Measurements from ENCODE around the gene ACVR1B.
A peak's percentile ranks its signal among the peaks of the same experiment; 100 is the strongest.

ACVR1B gene

GRCh38 chr12:51917746-51918453, 33.6 kb upstream of the ACVR1B start:
- no peak for DNase-seq

- no peak for DNase-seq
Measured at GRCh38 chr12:51920046-51920445, 31.5 kb upstream of the ACVR1B start.

DNA sequence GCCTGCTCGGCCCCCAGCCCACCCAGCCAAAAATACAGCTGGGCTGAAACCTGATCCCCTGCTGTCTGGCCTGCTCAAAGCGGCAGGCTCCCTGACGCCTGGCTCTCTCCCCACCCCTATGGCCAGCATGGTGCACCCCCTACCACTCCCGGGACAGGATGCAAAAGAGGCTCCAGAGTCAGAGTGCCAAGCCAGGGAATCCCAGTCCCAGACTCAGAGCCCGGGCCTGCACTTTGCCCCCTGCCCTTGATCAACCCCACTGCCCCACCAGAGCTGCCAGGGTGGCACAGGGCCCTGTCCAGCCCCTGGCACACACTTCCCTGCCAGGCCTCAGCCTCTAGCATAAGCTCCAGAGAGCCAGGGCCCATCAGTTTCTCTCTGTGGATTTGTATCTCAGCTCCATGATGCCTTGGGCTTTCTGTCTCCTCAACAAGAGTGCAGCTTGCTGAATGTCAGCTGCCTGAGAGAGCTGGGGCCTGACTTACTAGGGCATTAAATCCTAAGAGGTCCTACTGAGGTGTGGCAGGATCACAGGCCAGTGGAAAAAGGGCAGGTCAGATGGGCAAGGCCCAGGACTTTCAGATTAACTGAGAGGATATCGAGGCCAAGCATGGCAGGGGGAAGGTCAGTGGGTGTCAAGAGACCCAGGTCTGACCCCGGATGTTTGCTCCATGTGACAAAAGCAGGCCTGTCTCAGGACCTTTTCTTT, 30.3 kb upstream of the ACVR1B start:
- no peak for DNase-seq

DNA sequence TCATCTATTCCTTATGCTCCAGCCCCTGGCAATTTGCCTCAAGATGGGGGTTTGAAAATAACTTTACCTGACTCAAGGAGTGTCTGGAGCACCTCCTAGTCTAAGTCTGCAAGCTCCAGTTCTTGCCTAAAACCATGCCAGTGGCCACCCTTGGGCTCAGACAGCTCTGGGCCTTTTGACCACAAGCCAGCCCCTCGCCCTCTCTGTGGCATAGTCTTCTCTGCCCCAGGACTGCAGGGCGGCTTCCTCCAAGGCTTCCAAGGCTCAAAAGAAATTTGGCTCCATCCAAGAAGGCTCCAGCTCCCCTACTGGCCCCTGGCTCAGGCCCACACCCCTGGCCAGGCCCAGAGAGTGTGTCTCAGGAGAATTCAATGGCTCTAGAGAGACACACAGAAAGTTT, 29.4 kb upstream of the ACVR1B start:
- no peak for DNase-seq

- no peak for DNase-seq
Measured at GRCh38 chr12:51922762-51923505, 28.6 kb upstream of the ACVR1B start.

DNA sequence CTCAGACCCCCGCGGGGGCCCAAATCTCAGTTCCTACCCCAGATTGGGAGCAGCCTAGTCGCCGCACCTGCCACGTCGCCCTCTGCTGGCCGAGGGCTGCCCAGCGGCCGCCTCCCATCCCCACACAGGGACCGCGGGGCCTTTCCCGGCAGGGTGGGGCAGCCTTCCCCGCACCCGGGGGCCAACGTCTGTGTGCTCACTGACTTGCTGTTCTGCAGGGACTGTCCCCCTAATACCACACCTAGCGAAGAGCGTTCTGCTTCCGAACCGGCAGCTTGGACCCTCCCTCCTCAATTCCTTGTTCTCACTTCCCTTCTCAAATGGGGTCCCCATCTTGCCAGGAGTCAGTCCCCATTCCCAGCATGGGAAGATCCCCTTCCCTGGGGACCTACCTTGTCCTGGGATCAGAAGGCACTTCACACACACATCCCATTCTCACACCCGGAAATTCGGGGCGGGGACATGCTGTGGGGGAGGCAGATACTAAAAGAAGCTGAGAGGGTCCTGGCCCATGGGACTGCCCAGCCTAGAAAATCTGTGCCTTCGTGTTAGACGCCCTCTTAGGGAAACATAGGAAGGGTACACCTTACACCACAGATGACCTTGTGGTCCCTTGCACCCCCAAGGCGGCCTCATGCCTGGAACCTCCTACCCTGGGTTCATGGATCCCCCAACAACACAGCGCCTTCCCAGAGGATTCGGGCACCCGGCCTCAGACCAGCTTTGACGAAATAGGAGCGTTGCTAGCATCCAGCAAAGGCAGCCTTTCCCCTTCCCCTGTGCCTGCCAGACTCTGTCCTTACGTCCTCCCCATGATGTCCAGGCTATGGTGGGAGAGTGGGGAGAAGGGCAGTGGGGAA, 27.8 kb upstream of the ACVR1B start:
- peak; percentile 67 to 73 for DNase-seq

- no peak for DNase-seq
Measured at GRCh38 chr12:51924551-51925319, 26.8 kb upstream of the ACVR1B start.

DNA sequence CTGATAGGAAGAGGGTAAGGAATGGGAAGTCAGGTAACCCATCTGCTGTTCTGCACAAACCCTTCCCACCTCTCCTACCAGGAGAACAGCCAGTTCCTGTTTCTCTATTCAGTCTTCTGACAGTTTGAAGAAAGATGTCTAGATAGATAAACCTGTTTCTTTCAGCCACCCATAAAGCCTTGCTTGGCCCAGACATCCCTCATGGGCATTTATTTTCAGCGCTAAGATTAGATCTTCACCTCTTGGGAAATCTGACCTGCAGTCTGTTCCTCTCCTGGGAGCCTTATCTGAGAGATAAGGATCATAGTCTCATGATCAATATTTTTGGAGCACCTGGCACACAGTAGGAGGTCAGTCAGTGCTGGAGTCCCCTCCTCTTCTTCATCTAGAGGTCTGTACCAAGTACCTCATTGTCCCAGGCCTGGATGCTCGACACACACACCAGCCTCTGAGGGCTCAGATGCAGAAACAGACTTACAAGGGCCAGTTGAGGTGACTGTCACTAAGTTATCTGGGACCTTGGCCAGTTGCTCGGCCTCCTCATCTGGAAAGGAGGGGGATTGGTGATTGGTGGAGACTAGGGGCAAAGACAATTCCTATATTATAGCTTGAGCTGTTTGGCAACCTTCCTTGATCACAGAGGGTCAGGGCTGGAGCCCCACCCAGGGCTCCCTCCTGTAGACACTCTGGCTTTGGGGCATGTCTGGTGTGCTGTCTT, 26.0 kb upstream of the ACVR1B start:
- DNase-seq: no peak

GRCh38 chr12:51926064-51926632, 25.4 kb upstream of the ACVR1B start:
- DNase-seq: no peak

- DNase-seq: peak; percentile 60 to 61
Measured at GRCh38 chr12:51926718-51927117, 24.8 kb upstream of the ACVR1B start.

- DNase-seq: no peak
Measured at GRCh38 chr12:51932218-51933076, 19.1 kb upstream of the ACVR1B start.

DNA sequence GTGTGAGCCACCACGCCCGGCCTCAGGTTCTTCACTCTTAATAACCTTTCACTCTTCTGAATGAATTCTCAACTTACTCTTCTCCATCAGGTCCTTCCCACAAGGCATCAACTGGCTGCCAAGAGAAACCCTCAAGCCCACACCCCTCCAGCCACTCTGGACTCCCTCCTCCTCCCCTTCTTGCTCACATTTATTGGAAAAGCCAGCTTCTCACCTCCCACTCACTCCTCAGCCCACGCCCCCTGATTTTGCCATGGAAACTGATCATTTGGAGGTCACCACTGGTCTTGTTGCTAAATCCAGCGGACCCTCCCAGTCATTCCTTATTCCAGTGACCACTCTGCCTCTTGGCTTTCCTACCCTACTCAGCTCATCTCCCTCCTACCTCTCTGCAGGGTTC, 17.4 kb upstream of the ACVR1B start:
- no peak for DNase-seq

- no peak for DNase-seq
Measured at GRCh38 chr12:51937926-51938325, 13.6 kb upstream of the ACVR1B start.

- no peak for DNase-seq
Measured at GRCh38 chr12:51938726-51939125, 12.8 kb upstream of the ACVR1B start.

DNA sequence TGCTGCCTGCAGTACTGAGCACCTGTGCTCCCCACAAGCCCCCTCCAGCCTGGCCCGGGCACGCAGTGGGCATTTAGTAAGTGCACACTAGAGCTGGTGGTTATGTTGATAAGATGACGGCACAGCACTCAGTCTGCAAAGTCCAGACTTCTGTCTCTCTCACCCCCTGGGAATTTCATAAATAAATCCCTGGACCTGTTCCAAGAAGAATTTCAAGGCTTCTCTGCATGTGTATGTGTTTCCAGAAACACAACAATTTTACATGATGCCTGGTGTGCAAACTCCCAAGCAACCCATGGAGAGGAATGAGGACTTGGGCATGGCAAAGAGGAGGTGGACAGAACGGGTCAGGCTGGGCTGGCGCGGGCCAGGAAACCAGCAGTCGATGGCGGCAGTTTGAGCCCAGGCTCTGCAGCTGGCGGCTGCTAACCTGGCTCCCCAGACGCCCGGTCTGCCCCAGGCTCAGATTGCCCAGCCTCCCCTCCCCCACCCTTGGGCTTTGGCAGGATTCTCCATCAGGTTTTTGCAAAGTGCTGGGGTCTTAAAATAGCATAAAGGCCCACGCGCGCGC, 10.4 kb upstream of the ACVR1B start:
- DNase-seq: no peak

DNA sequence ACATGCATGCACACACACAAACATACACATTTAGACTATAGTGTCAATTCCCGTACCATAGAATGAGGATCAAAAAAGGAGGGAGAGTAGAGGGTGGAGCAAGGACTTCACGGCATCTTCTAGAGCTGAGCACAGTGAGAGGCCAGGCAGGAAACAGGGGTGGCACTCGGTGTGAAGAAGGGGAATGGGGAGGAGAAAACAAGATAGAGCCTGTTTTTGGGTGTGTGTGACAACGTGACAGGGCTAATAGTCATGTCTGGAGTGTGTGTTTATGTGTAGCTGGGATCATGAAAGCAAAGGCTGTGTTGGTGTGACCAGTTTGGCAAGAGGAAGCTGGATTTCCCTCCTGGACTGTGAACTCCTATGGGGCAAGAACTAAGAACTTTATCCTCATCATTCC, 9.9 kb upstream of the ACVR1B start:
- DNase-seq: no peak

- DNase-seq: no peak
Measured at GRCh38 chr12:51942056-51942455, 9.4 kb upstream of the ACVR1B start.

DNA sequence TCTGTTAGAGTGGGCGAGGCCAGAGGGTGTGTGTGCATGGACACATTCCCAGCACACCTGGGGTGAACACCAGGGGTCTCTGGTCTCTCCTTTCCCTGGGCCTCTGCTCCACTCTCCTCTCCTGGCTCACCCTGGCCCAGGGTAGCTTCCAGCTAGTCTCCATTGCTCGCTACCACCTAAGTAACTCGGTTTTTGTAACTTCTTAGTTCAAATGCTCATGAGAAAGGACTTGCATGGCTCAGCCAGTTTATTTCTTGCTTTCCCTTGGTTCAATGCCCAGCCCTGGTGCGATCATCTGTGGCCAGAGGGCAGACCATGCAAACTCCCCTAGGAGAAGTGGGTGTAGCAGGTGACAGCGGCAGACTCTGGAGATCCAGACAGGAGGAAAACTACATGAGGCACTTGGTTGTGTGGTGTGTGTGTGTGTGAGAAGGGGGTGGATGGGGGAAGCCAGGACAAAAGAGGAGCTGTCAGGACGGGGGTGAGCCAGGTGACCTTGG, 8.9 kb upstream of the ACVR1B start:
- no peak for DNase-seq

DNA sequence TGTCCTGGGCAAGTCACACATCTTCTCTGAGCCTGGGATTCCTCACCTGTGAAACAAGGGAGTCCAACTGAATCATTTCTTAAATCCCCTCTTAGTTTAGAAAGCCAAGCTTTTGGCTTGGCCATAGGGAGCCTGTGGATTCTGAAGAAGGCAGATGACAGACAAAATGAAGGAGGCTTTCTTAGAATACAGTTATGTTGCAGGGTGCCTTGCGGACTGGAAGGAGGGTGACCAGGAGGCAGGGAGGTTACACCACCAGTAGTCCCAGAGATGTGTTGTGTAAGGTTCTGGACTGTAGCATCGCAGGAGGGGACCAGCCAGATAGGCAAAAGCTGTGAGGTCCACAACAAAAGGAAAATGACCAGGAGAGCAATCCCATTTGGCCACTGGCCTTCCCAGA, 8.2 kb upstream of the ACVR1B start:
- no peak for DNase-seq
